HCT116 (cell line): Measurements from ENCODE around the gene HIGD1C. TPM values are rescaled to one million over a fixed set of nuclear protein-coding genes. Genes with fewer than 3 reads are reported as not detected.

Experiments
- ATAC-seq: fragments of 200-7000 bp; cut with Tn5 transposase; 2 replicates; pipeline ENCODE4 v1.9.1; 2020; ENCODE audit warnings: mild to moderate bottlenecking, moderate library complexity
- BruUV-seq: library from RNA; stranded (reverse); fragments of 400-500 nt; replicated peaks from 2 replicates; lab custom pipeline; 2021; lab: Mats Ljungman, UMichigan
- CTCF ChIA-PET: fragments of 300-600 bp; sonication (Branson Sonifier 250); formaldehyde crosslinking; loops from one replicate; lab custom pipeline; 2021; ENCODE audit warnings: antibody characterized with exemption; lab: Charles Lee
- POLR2A ChIA-PET: fragments of 300-600, 350-600 bp; sonication (Branson Sonifier 250); formaldehyde crosslinking; loops from one replicate; lab custom pipeline; 2021; ENCODE audit warnings: antibody characterized with exemption; lab: Charles Lee
- RAD21 ChIA-PET, 2 experiments: fragments of 300-600 bp; sonication (Branson Sonifier 250); formaldehyde crosslinking; loops; one replicate each; lab custom pipeline; 2023; ENCODE audit warnings: low total read pairs in 2 of 2; ENCODE audit not compliant: uncharacterized antibody in 2 of 2, unreplicated experiment in 2 of 2, low non-redundant PET in 1 of 2; lab: Charles Lee
- DNase-seq: peaks from one replicate; pipeline ENCODE4 v3.0.0-alpha.2; 2010; ENCODE audit warnings: low read depth, low spot score
- H2AFZ ChIP-seq: fragments of 200-600 bp; shearing (Covaris generic), sonication (generic); 2 replicates; pipeline ENCODE4 v1.6.1; 2017; ENCODE audit warnings: low read depth, mixed run types, mixed read lengths, antibody characterized with exemption, low read length; ENCODE audit not compliant: poor library complexity, severe bottlenecking
- H3K27ac ChIP-seq: 2 replicates; pipeline ENCODE4 v1.5.1; 2012; ENCODE audit warnings: low read depth, low read length
- H3K27me3 ChIP-seq: fragments of 200-600 bp; sonication (generic); 2 replicates; pipeline ENCODE4 v1.6.1; 2016; ENCODE audit warnings: mixed run types, low read length, mixed read lengths; ENCODE audit not compliant: insufficient read depth
- H3K36me3 ChIP-seq, 2 experiments: fragments of 200-500 bp in 1 of 2; fragments of 200-600 bp in 1 of 2; sonication (Bioruptor generic) in 1 of 2; sonication (generic) in 1 of 2; 2 replicates each; pipeline versions ENCODE4 v1.5.1 to v1.6.1; 2014 to 2016; ENCODE audit warnings: low read length in 2 of 2, inconsistent platforms in 1 of 2, mixed read lengths in 1 of 2, mixed run types in 1 of 2; ENCODE audit not compliant: insufficient read depth in 2 of 2, control insufficient read depth in 1 of 2
- H3K4me1 ChIP-seq, 2 experiments: fragments of 200-600 bp in 1 of 2; sonication (generic) in 1 of 2; 2 replicates each; pipeline versions ENCODE4 v1.5.1 to v1.6.1; 2012 to 2017; ENCODE audit warnings: low read length in 2 of 2, inconsistent platforms in 1 of 2, mild to moderate bottlenecking in 1 of 2, mixed read lengths in 1 of 2, mixed run types in 1 of 2, moderate library complexity in 1 of 2; ENCODE audit not compliant: insufficient read depth in 2 of 2, control insufficient read depth in 1 of 2
- H3K4me2 ChIP-seq: fragments of 200-600 bp; sonication (generic); 2 replicates; pipeline ENCODE4 v1.6.1; 2017; ENCODE audit warnings: mixed run types, low read length, mixed read lengths
- H3K4me3 ChIP-seq, 2 experiments: fragments of 200-600 bp in 1 of 2; sonication (generic) in 1 of 2; replicated peaks in 1 of 2; 2 replicates each; pipeline ENCODE4 v1.5.1; 2011 to 2016; ENCODE audit warnings: low read length in 2 of 2, control low read depth in 1 of 2, low read depth in 1 of 2, mild to moderate bottlenecking in 1 of 2, mixed read lengths in 1 of 2, mixed run types in 1 of 2
- H3K79me2 ChIP-seq: fragments of 200-600 bp; sonication (generic); 2 replicates; pipeline ENCODE4 v1.6.1; 2017; ENCODE audit warnings: mild to moderate bottlenecking, mixed run types, low read length, moderate library complexity, mixed read lengths; ENCODE audit not compliant: insufficient read depth
- H3K9ac ChIP-seq: fragments of 200-600 bp; sonication (generic); 2 replicates; pipeline ENCODE4 v1.6.1; 2016; ENCODE audit warnings: low read length, mixed read lengths
- H3K9me2 ChIP-seq: fragments of 200-600 bp; sonication (generic), shearing (Covaris generic); 2 replicates; pipeline ENCODE4 v1.6.1; 2017; ENCODE audit warnings: mixed run types, mild to moderate bottlenecking, moderate library complexity; ENCODE audit not compliant: insufficient read depth
- H3K9me3 ChIP-seq, 2 experiments: fragments of 200-500 bp in 1 of 2; fragments of 200-600 bp in 1 of 2; sonication (Bioruptor generic) in 1 of 2; sonication (generic) in 1 of 2; 2 replicates each; pipeline ENCODE4 v1.6.1; 2014 to 2017; ENCODE audit warnings: low read length in 2 of 2, mixed read lengths in 2 of 2, inconsistent platforms in 1 of 2, low read depth in 1 of 2, mild to moderate bottlenecking in 1 of 2, mixed run types in 1 of 2, moderate library complexity in 1 of 2; ENCODE audit not compliant: control insufficient read depth in 1 of 2, insufficient read depth in 1 of 2
- H4K20me1 ChIP-seq: fragments of 200-600 bp; sonication (generic), shearing (Covaris generic); 2 replicates; pipeline ENCODE4 v1.6.1; 2017; ENCODE audit warnings: mixed run types, mild to moderate bottlenecking, moderate library complexity; ENCODE audit not compliant: insufficient read depth
- CBX3 ChIP-seq: IDR thresholded peaks from 2 replicates; pipeline ENCODE4 v1.6.1; 2012; ENCODE audit warnings: low read depth
- CEBPB ChIP-seq: IDR thresholded peaks from 2 replicates; pipeline ENCODE4 v1.6.1; 2012; ENCODE audit warnings: low read depth
- EGR1 ChIP-seq: IDR thresholded peaks from 2 replicates; pipeline ENCODE4 v1.6.1; 2012; ENCODE audit warnings: low read depth
- ELF1 ChIP-seq: IDR thresholded peaks from 2 replicates; pipeline ENCODE4 v1.6.1; 2012; ENCODE audit warnings: low read depth, borderline replicate concordance
- EZH2 ChIP-seq: fragments of 200-600 bp; sonication (generic); IDR thresholded peaks from 2 replicates; pipeline ENCODE4 v1.6.1; 2017; ENCODE audit warnings: antibody characterized with exemption, mixed run types
- POLR2A ChIP-seq: IDR thresholded peaks from 2 replicates; pipeline ENCODE4 v1.7.0; 2011; ENCODE audit warnings: borderline replicate concordance; ENCODE audit not compliant: insufficient read depth, insufficient read length; ENCODE audit errors: extremely low read depth
- SIN3A ChIP-seq: IDR thresholded peaks from 2 replicates; pipeline ENCODE4 v1.6.1; 2012; ENCODE audit warnings: low read depth
- SRF ChIP-seq: IDR thresholded peaks from 2 replicates; pipeline ENCODE4 v1.6.1; 2012; ENCODE audit warnings: low read depth
- TCF7L2 ChIP-seq: IDR thresholded peaks from 2 replicates; pipeline ENCODE4 v1.7.0; 2011; ENCODE audit warnings: borderline replicate concordance, inconsistent platforms; ENCODE audit not compliant: insufficient read depth, insufficient read length; ENCODE audit errors: extremely low read depth
- ZFX ChIP-seq: fragments of 450-650 bp; IDR thresholded peaks from 2 replicates; pipeline ENCODE4 v1.6.1; 2017
- ZNF274 ChIP-seq: fragments of 200-500 bp; sonication (Bioruptor generic); IDR thresholded peaks from 2 replicates; pipeline ENCODE4 v1.6.1; 2014; ENCODE audit warnings: mild to moderate bottlenecking, low read depth, low read length, inconsistent platforms
- intact Hi-C: fragments of 100-400 bp; cut with micrococcal nuclease; formaldehyde crosslinking; loops from 2 replicates; pipeline ENCODE4 v1.10.0; 2022
- total RNA-seq: library from RNA; stranded (reverse); gene quantifications from one replicate; pipeline ENCODE4 v1.2.1, GENCODE V29; 2021; ENCODE audit not compliant: unreplicated experiment
- TF ChIP-seq, protein P1 (sequence below): IDR thresholded peaks from 2 replicates; pipeline ENCODE4 v1.6.1; 2012; ENCODE audit warnings: low read depth
- TF ChIP-seq, protein P2 (sequence below): IDR thresholded peaks from 2 replicates; pipeline ENCODE4 v1.6.1; 2012
- TF ChIP-seq, protein P3 (sequence below): IDR thresholded peaks from 2 replicates; pipeline ENCODE4 v1.6.1; 2011; ENCODE audit warnings: mild to moderate bottlenecking, low read length, moderate library complexity; ENCODE audit not compliant: insufficient replicate concordance; ENCODE audit errors: extremely low read depth

Gene HIGD1C
- total RNA-seq, 1 experiment from 2014 or later, result not detected

DNA sequence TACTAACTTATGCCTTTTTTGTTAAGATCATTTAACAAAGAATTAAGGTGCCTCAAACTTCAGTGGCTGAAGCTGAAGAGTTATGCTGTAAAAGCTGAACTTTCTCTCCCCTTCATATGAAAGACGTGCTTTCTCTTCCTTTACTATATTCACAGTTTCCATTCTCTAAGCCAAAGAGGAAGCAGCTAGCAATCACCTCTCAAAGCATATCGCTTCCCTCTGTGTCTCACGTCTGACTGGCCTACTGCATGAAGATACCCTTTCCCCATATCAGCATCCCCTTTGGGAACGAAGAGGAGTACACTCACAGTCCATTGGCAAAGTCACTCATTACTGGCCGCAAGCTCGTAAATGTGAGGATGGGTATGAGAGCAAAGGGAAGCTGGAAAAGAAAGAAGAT, 38.9 kb downstream of the HIGD1C start:
- intact Hi-C loops, result no loop called here
- H3K4me1 ChIP-seq, result no peaks in the 10 kb centered on the region
- H3K9me3 ChIP-seq, result no peaks in the 10 kb centered on the region
- ChIA-PET CTCF (no interaction called here), POLR2A (no interaction called here), RAD21 (no interaction called here)
- no peaks in the 10 kb centered on the region for H3K27me3 ChIP-seq
- no peaks in the 10 kb centered on the region for H3K79me2 ChIP-seq
- no TSS peak for BruUV-seq
- TF ChIP-seq ZNF274 (no peak), SRF (no peak), ELF1 (no peak), CBX3 (no peak)
- H3K4me3 ChIP-seq, result no peak overlapping the region
- H2AFZ ChIP-seq, result no peak overlapping the region
- no peak overlapping the region for H3K27ac ChIP-seq
- DNase-seq, result no peak
- peaks cover 21 to 30% of the 10 kb centered on the region in 2 experiments for H3K36me3 ChIP-seq
- no peak overlapping the region for H3K4me2 ChIP-seq
- H3K9ac ChIP-seq, result no peak overlapping the region
- H4K20me1 ChIP-seq, result no peaks in the 10 kb centered on the region
- H3K9me2 ChIP-seq, result no peaks in the 10 kb centered on the region
- no peak for ATAC-seq

DNA sequence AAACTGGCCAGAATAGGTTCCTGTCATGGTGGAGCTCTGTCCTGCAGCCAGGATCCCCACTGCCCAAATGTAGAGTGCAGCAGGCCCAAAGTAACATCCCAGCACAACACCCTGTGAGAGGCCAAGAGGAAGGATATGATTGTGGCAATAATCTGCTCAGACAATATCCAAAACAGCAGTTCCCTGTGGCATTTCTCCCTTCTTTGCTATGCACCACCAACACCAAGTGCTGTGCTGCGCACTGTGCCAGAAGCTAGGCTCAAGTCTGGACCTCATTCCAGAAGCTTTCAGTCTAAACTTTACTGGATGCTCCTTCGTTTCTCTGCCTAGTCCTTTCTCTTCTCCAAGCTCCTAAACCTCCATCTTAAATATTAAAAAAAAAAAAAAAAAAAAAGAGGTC, 40.5 kb downstream of the HIGD1C start:
- RAD21 ChIA-PET, result no interaction called here
- TF ChIP-seq CBX3 (no peak), ZFX (no peak), EGR1 (no peak), CEBPB (no peak), POLR2A (no peak), SIN3A (no peak), EZH2 (no peak), ELF1 (no peak), TCF7L2 (no peak), SRF (no peak)
- TF ChIP-seq, protein P1, sequence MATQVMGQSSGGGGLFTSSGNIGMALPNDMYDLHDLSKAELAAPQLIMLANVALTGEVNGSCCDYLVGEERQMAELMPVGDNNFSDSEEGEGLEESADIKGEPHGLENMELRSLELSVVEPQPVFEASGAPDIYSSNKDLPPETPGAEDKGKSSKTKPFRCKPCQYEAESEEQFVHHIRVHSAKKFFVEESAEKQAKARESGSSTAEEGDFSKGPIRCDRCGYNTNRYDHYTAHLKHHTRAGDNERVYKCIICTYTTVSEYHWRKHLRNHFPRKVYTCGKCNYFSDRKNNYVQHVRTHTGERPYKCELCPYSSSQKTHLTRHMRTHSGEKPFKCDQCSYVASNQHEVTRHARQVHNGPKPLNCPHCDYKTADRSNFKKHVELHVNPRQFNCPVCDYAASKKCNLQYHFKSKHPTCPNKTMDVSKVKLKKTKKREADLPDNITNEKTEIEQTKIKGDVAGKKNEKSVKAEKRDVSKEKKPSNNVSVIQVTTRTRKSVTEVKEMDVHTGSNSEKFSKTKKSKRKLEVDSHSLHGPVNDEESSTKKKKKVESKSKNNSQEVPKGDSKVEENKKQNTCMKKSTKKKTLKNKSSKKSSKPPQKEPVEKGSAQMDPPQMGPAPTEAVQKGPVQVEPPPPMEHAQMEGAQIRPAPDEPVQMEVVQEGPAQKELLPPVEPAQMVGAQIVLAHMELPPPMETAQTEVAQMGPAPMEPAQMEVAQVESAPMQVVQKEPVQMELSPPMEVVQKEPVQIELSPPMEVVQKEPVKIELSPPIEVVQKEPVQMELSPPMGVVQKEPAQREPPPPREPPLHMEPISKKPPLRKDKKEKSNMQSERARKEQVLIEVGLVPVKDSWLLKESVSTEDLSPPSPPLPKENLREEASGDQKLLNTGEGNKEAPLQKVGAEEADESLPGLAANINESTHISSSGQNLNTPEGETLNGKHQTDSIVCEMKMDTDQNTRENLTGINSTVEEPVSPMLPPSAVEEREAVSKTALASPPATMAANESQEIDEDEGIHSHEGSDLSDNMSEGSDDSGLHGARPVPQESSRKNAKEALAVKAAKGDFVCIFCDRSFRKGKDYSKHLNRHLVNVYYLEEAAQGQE, result no peak
- TF ChIP-seq, protein P2, sequence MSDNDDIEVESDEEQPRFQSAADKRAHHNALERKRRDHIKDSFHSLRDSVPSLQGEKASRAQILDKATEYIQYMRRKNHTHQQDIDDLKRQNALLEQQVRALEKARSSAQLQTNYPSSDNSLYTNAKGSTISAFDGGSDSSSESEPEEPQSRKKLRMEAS, result no peak
- TF ChIP-seq, protein P3, sequence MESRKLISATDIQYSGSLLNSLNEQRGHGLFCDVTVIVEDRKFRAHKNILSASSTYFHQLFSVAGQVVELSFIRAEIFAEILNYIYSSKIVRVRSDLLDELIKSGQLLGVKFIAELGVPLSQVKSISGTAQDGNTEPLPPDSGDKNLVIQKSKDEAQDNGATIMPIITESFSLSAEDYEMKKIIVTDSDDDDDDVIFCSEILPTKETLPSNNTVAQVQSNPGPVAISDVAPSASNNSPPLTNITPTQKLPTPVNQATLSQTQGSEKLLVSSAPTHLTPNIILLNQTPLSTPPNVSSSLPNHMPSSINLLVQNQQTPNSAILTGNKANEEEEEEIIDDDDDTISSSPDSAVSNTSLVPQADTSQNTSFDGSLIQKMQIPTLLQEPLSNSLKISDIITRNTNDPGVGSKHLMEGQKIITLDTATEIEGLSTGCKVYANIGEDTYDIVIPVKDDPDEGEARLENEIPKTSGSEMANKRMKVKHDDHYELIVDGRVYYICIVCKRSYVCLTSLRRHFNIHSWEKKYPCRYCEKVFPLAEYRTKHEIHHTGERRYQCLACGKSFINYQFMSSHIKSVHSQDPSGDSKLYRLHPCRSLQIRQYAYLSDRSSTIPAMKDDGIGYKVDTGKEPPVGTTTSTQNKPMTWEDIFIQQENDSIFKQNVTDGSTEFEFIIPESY, result no peak

More for the DNA sequence above, 40.5 kb downstream of the HIGD1C start:
- H4K20me1 ChIP-seq, result no peaks in the 10 kb centered on the region
- no peak for ATAC-seq
- POLR2A ChIA-PET, result no interaction called here
- no peaks in the 10 kb centered on the region for H3K9me2 ChIP-seq
- no peaks in the 10 kb centered on the region for H3K9me3 ChIP-seq
- no peak overlapping the region for H3K9ac ChIP-seq
- H3K27ac ChIP-seq, result no peak overlapping the region
- no peak for DNase-seq
- CTCF ChIA-PET, result no interaction called here
- H3K27me3 ChIP-seq, result no peaks in the 10 kb centered on the region
- no TSS peak for BruUV-seq
- H3K4me3 ChIP-seq, result no peak overlapping the region
- no peaks in the 10 kb centered on the region for H3K79me2 ChIP-seq
- no peak overlapping the region for H3K4me2 ChIP-seq
- H3K4me1 ChIP-seq, result no peaks in the 10 kb centered on the region
- peaks cover 21 to 31% of the 10 kb centered on the region in 2 experiments for H3K36me3 ChIP-seq
- no peak overlapping the region for H2AFZ ChIP-seq
- intact Hi-C loops, result no loop called here
